ENCODE results near the gene ATP2A2. TPM values are rescaled to one million over a fixed set of nuclear protein-coding genes. Genes with fewer than 3 reads are reported as not detected.

The ATP2A2 gene
- 100 to 1,000 TPM in 2 of 3 donors, 10 to 100 TPM in 1; 95.1 to 109 (median 102) TPM for total RNA-seq

DNA sequence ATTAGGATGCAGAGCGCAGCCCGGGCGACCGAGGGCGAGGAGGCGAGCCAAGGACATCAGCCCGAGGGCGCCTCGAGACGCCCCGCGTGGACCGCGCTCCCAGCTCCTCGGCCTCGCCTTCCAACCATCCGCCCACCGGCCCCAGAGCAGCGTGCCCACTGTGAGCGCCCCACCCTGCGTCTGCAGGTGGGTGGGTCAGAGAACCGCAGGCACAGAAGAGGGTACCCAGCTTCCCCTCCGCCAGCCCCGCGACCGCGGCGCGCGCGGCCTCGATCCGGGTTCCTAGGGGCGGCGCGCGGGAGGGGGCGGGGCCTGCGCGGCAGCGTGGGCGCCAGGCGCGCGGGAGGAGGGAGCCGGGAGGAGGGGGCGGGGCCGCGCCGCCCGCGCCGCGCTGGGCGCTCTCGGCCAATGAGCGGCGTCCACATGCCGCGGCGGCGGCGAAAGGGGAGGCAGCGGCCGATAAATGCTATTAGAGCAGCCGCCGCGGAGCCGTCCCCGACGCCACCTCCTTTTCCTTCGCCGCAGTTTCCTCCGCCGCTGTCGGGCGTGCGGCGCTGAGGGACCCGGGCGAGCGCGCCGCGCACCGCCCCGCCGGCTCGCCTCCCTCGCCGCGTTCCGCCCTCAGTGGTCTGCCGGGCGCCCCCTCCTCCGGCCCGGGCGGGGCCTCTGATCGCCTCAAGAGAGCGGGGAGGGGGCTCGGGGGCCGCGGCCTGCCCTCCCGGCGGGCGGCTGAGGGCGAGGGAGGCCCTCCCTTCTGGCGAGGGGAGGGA, at the start of gene ATP2A2:
Gene ATP2A2, plus strand, starts transcription at position 469 of the 770 bp plus-strand sequence. CDS start 543 bp downstream, outside the sequence.
- H3K27ac ChIP-seq: peak within 1 kb of the TSS; percentile 94 to 98
- no peaks in the 10 kb centered on the region for H3K9me3 ChIP-seq
- TF ChIP-seq, protein P1, sequence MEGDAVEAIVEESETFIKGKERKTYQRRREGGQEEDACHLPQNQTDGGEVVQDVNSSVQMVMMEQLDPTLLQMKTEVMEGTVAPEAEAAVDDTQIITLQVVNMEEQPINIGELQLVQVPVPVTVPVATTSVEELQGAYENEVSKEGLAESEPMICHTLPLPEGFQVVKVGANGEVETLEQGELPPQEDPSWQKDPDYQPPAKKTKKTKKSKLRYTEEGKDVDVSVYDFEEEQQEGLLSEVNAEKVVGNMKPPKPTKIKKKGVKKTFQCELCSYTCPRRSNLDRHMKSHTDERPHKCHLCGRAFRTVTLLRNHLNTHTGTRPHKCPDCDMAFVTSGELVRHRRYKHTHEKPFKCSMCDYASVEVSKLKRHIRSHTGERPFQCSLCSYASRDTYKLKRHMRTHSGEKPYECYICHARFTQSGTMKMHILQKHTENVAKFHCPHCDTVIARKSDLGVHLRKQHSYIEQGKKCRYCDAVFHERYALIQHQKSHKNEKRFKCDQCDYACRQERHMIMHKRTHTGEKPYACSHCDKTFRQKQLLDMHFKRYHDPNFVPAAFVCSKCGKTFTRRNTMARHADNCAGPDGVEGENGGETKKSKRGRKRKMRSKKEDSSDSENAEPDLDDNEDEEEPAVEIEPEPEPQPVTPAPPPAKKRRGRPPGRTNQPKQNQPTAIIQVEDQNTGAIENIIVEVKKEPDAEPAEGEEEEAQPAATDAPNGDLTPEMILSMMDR (IDR thresholded peaks at IDR 0.05): peak in 1 of 3 donors; percentile 5
- TF ChIP-seq POLR2AphosphoS5 (IDR thresholded peaks at IDR 0.05) (peak; percentile 83 to 85 (median 83)), POLR2A (IDR thresholded peaks at IDR 0.05) (peak; percentile 48)
- no peaks in the 10 kb centered on the region for H3K36me3 ChIP-seq
- intact Hi-C loops (cut with DNase I; ENCODE audit: low total_unique reads): no loop called here
- DNase-seq (ENCODE audit: low spot score in 2 of 2): peak; percentile 84 to 86
- peak within 1 kb of the TSS; percentile 73 to 81 (median 77) for H3K4me3 ChIP-seq
- peaks cover 0 to 7% of the 10 kb centered on the region in 2 donors for H3K4me1 ChIP-seq
- H3K27me3 ChIP-seq: no peaks in the 10 kb centered on the region

DNA sequence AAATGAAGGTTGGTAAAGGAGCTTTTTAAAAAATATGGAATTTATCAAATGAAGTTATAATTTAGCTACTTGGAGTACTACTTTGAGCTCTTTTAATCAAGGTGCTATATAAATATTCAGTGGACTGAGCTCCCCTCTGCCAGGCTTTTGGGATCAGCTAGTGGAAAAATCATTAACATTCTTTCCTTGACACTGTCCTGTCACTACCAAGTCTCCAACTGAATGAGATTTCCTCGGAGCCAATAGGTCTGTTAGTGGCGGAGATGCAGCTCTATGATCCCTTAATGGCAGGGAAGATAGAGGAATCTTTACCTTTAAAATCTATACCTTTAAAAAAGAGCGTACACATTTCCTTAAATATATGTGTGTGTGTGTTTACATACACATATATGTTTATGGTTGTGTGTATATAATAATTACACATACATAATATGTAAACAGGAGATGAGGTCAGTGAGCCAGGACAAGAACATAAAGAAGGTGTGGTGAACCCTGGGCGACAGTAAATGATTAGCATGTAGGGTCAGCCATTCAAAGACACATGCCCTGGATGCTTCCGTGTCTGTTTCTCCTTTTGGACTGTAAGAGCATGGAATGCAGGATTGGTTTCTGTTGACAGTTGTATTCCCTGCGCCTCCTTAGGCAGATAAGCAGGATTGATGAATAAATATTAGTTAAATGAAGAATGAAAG, 47.7 kb upstream of the ATP2A2 start:
- no peak overlapping the region for H3K4me3 ChIP-seq
- intact Hi-C loops (cut with DNase I; ENCODE audit: low total_unique reads): no loop called here
- TF ChIP-seq POLR2A (IDR thresholded peaks at IDR 0.05): no peak
- TF ChIP-seq, protein P1 (IDR thresholded peaks at IDR 0.05): no peak
- TF ChIP-seq POLR2AphosphoS5 (IDR thresholded peaks at IDR 0.05): no peak
- no peak for DNase-seq (ENCODE audit: low spot score in 2 of 2)
- no peaks in the 10 kb centered on the region for H3K4me1 ChIP-seq
- no peaks in the 10 kb centered on the region for H3K36me3 ChIP-seq
- H3K27ac ChIP-seq: no peak overlapping the region
- H3K27me3 ChIP-seq: no peaks in the 10 kb centered on the region
- H3K9me3 ChIP-seq: no peaks in the 10 kb centered on the region

DNA sequence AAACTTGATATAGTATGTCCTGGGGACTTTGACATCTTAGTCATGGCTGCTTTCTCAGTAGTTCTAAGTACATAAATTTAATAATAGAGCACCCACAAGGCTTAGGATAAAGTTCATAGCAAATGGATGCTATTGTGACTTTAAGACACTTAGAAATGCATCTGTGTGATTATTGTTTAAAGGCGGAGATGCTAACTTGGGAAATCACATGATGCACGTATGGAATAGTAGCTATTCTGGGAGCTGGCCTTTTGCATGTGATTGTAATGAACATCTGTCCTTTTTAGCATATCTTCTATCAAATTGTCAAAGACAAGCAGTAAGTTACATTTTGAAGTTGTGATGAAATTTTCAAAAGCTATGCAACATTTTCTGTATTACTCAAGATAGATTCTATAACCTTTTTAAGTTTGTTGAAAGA, 46.7 kb upstream of the ATP2A2 start:
- H3K36me3 ChIP-seq: no peaks in the 10 kb centered on the region
- no peak for DNase-seq (ENCODE audit: low spot score in 2 of 2)
- no peak overlapping the region for H3K27ac ChIP-seq
- TF ChIP-seq POLR2AphosphoS5 (IDR thresholded peaks at IDR 0.05) (no peak), POLR2A (IDR thresholded peaks at IDR 0.05) (no peak)
- TF ChIP-seq, protein P1 (IDR thresholded peaks at IDR 0.05): no peak
- no peaks in the 10 kb centered on the region for H3K4me1 ChIP-seq
- intact Hi-C loops (cut with DNase I; ENCODE audit: low total_unique reads): no loop called here
- no peaks in the 10 kb centered on the region for H3K27me3 ChIP-seq
- no peak overlapping the region for H3K4me3 ChIP-seq
- no peaks in the 10 kb centered on the region for H3K9me3 ChIP-seq

DNA sequence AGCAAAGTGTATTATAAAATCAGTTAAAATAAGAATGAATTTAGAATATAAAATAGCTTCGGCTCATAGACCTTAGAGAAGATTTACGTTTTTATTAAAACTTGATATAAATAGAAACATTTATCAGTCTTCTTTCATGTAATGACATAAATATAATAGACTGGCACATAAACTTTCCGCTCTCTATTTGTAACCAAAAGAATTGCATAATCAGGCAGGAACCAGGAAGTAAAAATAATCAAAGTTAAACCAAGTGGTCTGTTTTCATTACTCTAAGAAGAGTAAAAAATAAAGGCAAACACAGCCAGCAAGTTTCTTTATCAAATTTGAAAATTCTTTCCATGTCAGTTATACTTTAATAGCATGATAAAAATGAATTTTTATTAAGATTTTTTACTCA, 46.3 kb upstream of the ATP2A2 start:
- no peaks in the 10 kb centered on the region for H3K4me1 ChIP-seq

More for the DNA sequence above, 46.3 kb upstream of the ATP2A2 start:
- TF ChIP-seq POLR2A (IDR thresholded peaks at IDR 0.05) (no peak), POLR2AphosphoS5 (IDR thresholded peaks at IDR 0.05) (no peak)
- TF ChIP-seq, protein P1 (IDR thresholded peaks at IDR 0.05): no peak
- DNase-seq (ENCODE audit: low spot score in 2 of 2): no peak
- H3K27me3 ChIP-seq: no peaks in the 10 kb centered on the region
- H3K4me3 ChIP-seq: no peak overlapping the region
- intact Hi-C loops (cut with DNase I; ENCODE audit: low total_unique reads): no loop called here
- no peaks in the 10 kb centered on the region for H3K9me3 ChIP-seq
- no peaks in the 10 kb centered on the region for H3K36me3 ChIP-seq
- no peak overlapping the region for H3K27ac ChIP-seq
